Activated CD4-positive, alpha-beta T cell treated with anti-CD3 and anti-CD28 coated beads for 4 hours (primary cell): ENCODE data around the gene VWA3B.
"Not testable (repeated sequence)": the region's sequence is repeated elsewhere in the genome, so short reads cannot be mapped to it uniquely, and the experiment has no call there.

Experiments
- DNase-seq, 2 donors: peaks; one replicate each; pipeline ENCODE4 v3.0.0-alpha.2; 2020

VWA3B gene

GRCh38 chr2:98087447-98088020 is 567 bp downstream of the VWA3B start:
- DNase-seq, result no peak

- no peak for DNase-seq
Measured at GRCh38 chr2:98088261-98088660, 1.3 kb downstream of the VWA3B start.

GRCh38 chr2:98089941-98090340 is 3.0 kb downstream of the VWA3B start:
- no peak for DNase-seq

GRCh38 chr2:98090951-98091350 is 4.0 kb downstream of the VWA3B start:
- no peak for DNase-seq

GRCh38 chr2:98091738-98092137 is 4.8 kb downstream of the VWA3B start:
- no peak for DNase-seq

GRCh38 chr2:98093146-98093545 is 6.2 kb downstream of the VWA3B start:
- DNase-seq, result no peak

- DNase-seq, result no peak
Measured at GRCh38 chr2:98093611-98094010, 6.6 kb downstream of the VWA3B start.

GRCh38 chr2:98099939-98100743 is 13.2 kb downstream of the VWA3B start:
- DNase-seq, result no peak

- DNase-seq, result not testable (repeated sequence)
Measured at GRCh38 chr2:98102315-98102714, 15.3 kb downstream of the VWA3B start.

- no peak for DNase-seq
Measured at GRCh38 chr2:98102878-98103277, 15.9 kb downstream of the VWA3B start.

- DNase-seq, result no peak
Measured at GRCh38 chr2:98108110-98108509, 21.1 kb downstream of the VWA3B start.

- no peak for DNase-seq
Measured at GRCh38 chr2:98110741-98111140, 23.8 kb downstream of the VWA3B start.

- no peak for DNase-seq
Measured at GRCh38 chr2:98114643-98115330, 27.8 kb downstream of the VWA3B start.

- no peak for DNase-seq
Measured at GRCh38 chr2:98118161-98118560, 31.2 kb downstream of the VWA3B start.

- no peak for DNase-seq
Measured at GRCh38 chr2:98118852-98119251, 31.9 kb downstream of the VWA3B start.

GRCh38 chr2:98121149-98121548 is 34.2 kb downstream of the VWA3B start:
- DNase-seq, result no peak

- no peak for DNase-seq
Measured at GRCh38 chr2:98122524-98122923, 35.6 kb downstream of the VWA3B start.

GRCh38 chr2:98123286-98123685 is 36.3 kb downstream of the VWA3B start:
- DNase-seq, result no peak

GRCh38 chr2:98126061-98126460 is 39.1 kb downstream of the VWA3B start:
- no peak for DNase-seq

- no peak for DNase-seq
Measured at GRCh38 chr2:98127229-98127989, 40.4 kb downstream of the VWA3B start.

- no peak for DNase-seq
Measured at GRCh38 chr2:98128556-98129109, 41.7 kb downstream of the VWA3B start.

- DNase-seq, result not testable (repeated sequence)
Measured at GRCh38 chr2:98130073-98130472, 43.1 kb downstream of the VWA3B start.
